Loucy (cell line): ENCODE data around the gene TMEM240.
"Not testable (repeated sequence)": the region's sequence is repeated elsewhere in the genome, so short reads cannot be mapped to it uniquely, and the experiment has no call there.

ENCODE experiments used
- H2AFZ ChIP-seq: fragments of 200-600 bp; sonication (generic); 2 replicates; pipeline ENCODE4 v1.6.0; 2016; ENCODE audit warnings: antibody characterized with exemption, mild to moderate bottlenecking, low read length, moderate library complexity
- H3F3A ChIP-seq: fragments of 200-600 bp; 2 replicates; pipeline ENCODE4 v1.6.0; 2016; ENCODE audit warnings: antibody characterized with exemption, low read depth, mild to moderate bottlenecking
- H3K27me3 ChIP-seq: fragments of 200-600 bp; sonication (generic); 2 replicates; pipeline ENCODE4 v1.6.1; 2014; ENCODE audit warnings: low read length, mild to moderate bottlenecking; ENCODE audit not compliant: insufficient read depth, poor library complexity, severe bottlenecking
- H3K36me3 ChIP-seq: fragments of 200-600 bp; sonication (generic); 2 replicates; pipeline ENCODE4 v1.6.1; 2016; ENCODE audit warnings: low read length; ENCODE audit not compliant: insufficient read depth
- H3K4me1 ChIP-seq: fragments of 200-600 bp; sonication (generic); 2 replicates; pipeline ENCODE4 v1.5.1; 2014; ENCODE audit warnings: low read length, mild to moderate bottlenecking; ENCODE audit not compliant: insufficient read depth, poor library complexity, severe bottlenecking
- H3K4me2 ChIP-seq: fragments of 200-600 bp; sonication (generic); 2 replicates; pipeline ENCODE4 v1.6.0; 2014; ENCODE audit warnings: antibody characterized with exemption, low read length, low read depth, mild to moderate bottlenecking; ENCODE audit not compliant: poor library complexity, severe bottlenecking
- H3K4me3 ChIP-seq: fragments of 200-600 bp; sonication (generic); 2 replicates; pipeline ENCODE4 v1.5.1; 2014; ENCODE audit warnings: low read length, mild to moderate bottlenecking, mixed read lengths; ENCODE audit not compliant: poor library complexity, severe bottlenecking
- H3K79me2 ChIP-seq: fragments of 200-600 bp; sonication (generic); 2 replicates; pipeline ENCODE4 v1.6.1; 2014; ENCODE audit warnings: low read length; ENCODE audit not compliant: insufficient read depth
- H3K9ac ChIP-seq: fragments of 200-600 bp; sonication (generic); 2 replicates; pipeline ENCODE4 v1.6.0; 2014; ENCODE audit warnings: mild to moderate bottlenecking, low read depth, low read length, moderate library complexity; ENCODE audit not compliant: poor library complexity, severe bottlenecking
- H3K9me2 ChIP-seq: fragments of 200-600 bp; sonication (generic); replicated peaks from 2 replicates; pipeline ENCODE4 v1.6.1; 2016; ENCODE audit warnings: low read depth, low read length, mixed read lengths
- H3K9me3 ChIP-seq: fragments of 200-600 bp; sonication (generic); 2 replicates; pipeline ENCODE4 v1.6.1; 2014; ENCODE audit warnings: mild to moderate bottlenecking, antibody characterized with exemption, low read length, low read depth; ENCODE audit not compliant: insufficient read depth
- H4K20me1 ChIP-seq: fragments of 200-600 bp; sonication (generic); 2 replicates; pipeline ENCODE4 v1.6.0; 2014; ENCODE audit warnings: antibody characterized with exemption, low read length, mild to moderate bottlenecking; ENCODE audit not compliant: insufficient read depth, poor library complexity, severe bottlenecking
- EZH2phosphoT487 ChIP-seq: fragments of 200-600 bp; IDR thresholded peaks from 2 replicates; pipeline ENCODE4 v1.6.1; 2018; ENCODE audit warnings: antibody characterized with exemption, mild to moderate bottlenecking, moderate library complexity, borderline replicate concordance
- TF ChIP-seq, protein P1 (sequence below): fragments of 200-600 bp; sonication (generic); conservative IDR thresholded peaks from 2 replicates; pipeline ENCODE4 v1.5.1; 2014; ENCODE audit warnings: mild to moderate bottlenecking, antibody characterized with exemption, low read length

TMEM240 gene

GRCh38 chr1:1528301-1529267 lies 11.8 kb downstream of the TMEM240 start:
- Histone ChIP-seq H3K9ac (no peak overlapping the region), H2AFZ (no peak overlapping the region), H3K9me2 (no peaks in the 10 kb centered on the region), H3F3A (no peaks in the 10 kb centered on the region), H3K9me3 (no peaks in the 10 kb centered on the region), H3K4me2 (no peak overlapping the region), H3K36me3 (peaks cover 11% of the 10 kb centered on the region; the same call in 1 of the 2 replicates), H4K20me1 (no peaks in the 10 kb centered on the region), H3K4me1 (no peaks in the 10 kb centered on the region), H3K79me2 (no peaks in the 10 kb centered on the region), H3K4me3 (no peak overlapping the region), H3K27me3 (no peaks in the 10 kb centered on the region)
- TF ChIP-seq EZH2phosphoT487, result no peak
- TF ChIP-seq, protein P1, sequence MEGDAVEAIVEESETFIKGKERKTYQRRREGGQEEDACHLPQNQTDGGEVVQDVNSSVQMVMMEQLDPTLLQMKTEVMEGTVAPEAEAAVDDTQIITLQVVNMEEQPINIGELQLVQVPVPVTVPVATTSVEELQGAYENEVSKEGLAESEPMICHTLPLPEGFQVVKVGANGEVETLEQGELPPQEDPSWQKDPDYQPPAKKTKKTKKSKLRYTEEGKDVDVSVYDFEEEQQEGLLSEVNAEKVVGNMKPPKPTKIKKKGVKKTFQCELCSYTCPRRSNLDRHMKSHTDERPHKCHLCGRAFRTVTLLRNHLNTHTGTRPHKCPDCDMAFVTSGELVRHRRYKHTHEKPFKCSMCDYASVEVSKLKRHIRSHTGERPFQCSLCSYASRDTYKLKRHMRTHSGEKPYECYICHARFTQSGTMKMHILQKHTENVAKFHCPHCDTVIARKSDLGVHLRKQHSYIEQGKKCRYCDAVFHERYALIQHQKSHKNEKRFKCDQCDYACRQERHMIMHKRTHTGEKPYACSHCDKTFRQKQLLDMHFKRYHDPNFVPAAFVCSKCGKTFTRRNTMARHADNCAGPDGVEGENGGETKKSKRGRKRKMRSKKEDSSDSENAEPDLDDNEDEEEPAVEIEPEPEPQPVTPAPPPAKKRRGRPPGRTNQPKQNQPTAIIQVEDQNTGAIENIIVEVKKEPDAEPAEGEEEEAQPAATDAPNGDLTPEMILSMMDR, result no peak

GRCh38 chr1:1527092-1527816 lies 13.2 kb downstream of the TMEM240 start:
- no peak overlapping the region for H3K9ac ChIP-seq
- no peaks in the 10 kb centered on the region for H3F3A ChIP-seq
- H3K4me1 ChIP-seq, result no peaks in the 10 kb centered on the region
- TF ChIP-seq, protein P1, result no peak
- no peak for TF ChIP-seq EZH2phosphoT487
- H3K9me3 ChIP-seq, result no peaks in the 10 kb centered on the region
- H2AFZ ChIP-seq, result no peak overlapping the region
- H3K36me3 ChIP-seq, result peaks cover 11% of the 10 kb centered on the region; the same call in 1 of the 2 replicates
- no peaks in the 10 kb centered on the region for H4K20me1 ChIP-seq
- no peak overlapping the region for H3K4me3 ChIP-seq
- H3K27me3 ChIP-seq, result no peaks in the 10 kb centered on the region
- no peaks in the 10 kb centered on the region for H3K9me2 ChIP-seq
- H3K79me2 ChIP-seq, result no peaks in the 10 kb centered on the region
- no peak overlapping the region for H3K4me2 ChIP-seq

- not testable (repeated sequence) for H3F3A ChIP-seq, H3K4me1 ChIP-seq, H3K79me2 ChIP-seq, H2AFZ ChIP-seq, H3K4me2 ChIP-seq, H3K9me3 ChIP-seq, H3K4me3 ChIP-seq, H3K9ac ChIP-seq, H3K27me3 ChIP-seq, H4K20me1 ChIP-seq, H3K9me2 ChIP-seq
- H3K36me3 ChIP-seq, result peaks cover 11% of the 10 kb centered on the region; the same call in 1 of the 2 replicates
Observed at GRCh38 chr1:1526476-1526875, 13.9 kb downstream of the TMEM240 start.

- not testable (repeated sequence) for H3F3A ChIP-seq, H3K4me3 ChIP-seq, H3K27me3 ChIP-seq, H3K36me3 ChIP-seq, H4K20me1 ChIP-seq, H2AFZ ChIP-seq, H3K9me3 ChIP-seq, H3K9ac ChIP-seq, H3K4me1 ChIP-seq, H3K79me2 ChIP-seq, H3K4me2 ChIP-seq, H3K9me2 ChIP-seq
Observed at GRCh38 chr1:1524750-1525383, 15.6 kb downstream of the TMEM240 start.

- not testable (repeated sequence) for H4K20me1 ChIP-seq, H3K36me3 ChIP-seq, H3K4me2 ChIP-seq, H3K4me1 ChIP-seq, H3K9ac ChIP-seq, H3K27me3 ChIP-seq, H3K9me3 ChIP-seq, H3K79me2 ChIP-seq, H2AFZ ChIP-seq, H3F3A ChIP-seq, H3K4me3 ChIP-seq, H3K9me2 ChIP-seq
Observed at GRCh38 chr1:1523651-1524050, 16.8 kb downstream of the TMEM240 start.
